SK-N-MC (cell line): ENCODE data around the gene MYO1A.

Experiments
- DNase-seq: peaks from one replicate; pipeline ENCODE4 v3.0.0-alpha.2; 2011; ENCODE audit warnings: low read depth, low spot score
- H3K27ac ChIP-seq: fragments of 200-600 bp; sonication (generic); 2 replicates; pipeline ENCODE4 v1.5.1; 2016; ENCODE audit warnings: mixed run types
- H3K36me3 ChIP-seq: fragments of 200-600 bp; sonication (generic); 2 replicates; pipeline ENCODE4 v1.6.1; 2017; ENCODE audit warnings: antibody characterized with exemption, low read length, mixed read lengths; ENCODE audit not compliant: insufficient read depth
- H3K4me3 ChIP-seq: fragments of 200-600 bp; sonication (generic); 2 replicates; pipeline ENCODE4 v1.5.1; 2016
- H3K9ac ChIP-seq: fragments of 200-600 bp; sonication (generic); 2 replicates; pipeline ENCODE4 v1.8.0; 2017; ENCODE audit warnings: mixed run types, mixed read lengths; ENCODE audit not compliant: insufficient read length
- H3K9me3 ChIP-seq: fragments of 200-600 bp; sonication (generic); 2 replicates; pipeline ENCODE4 v1.6.1; 2017; ENCODE audit warnings: low read depth, mild to moderate bottlenecking, antibody characterized with exemption, low read length, moderate library complexity, mixed read lengths
- EZH2 ChIP-seq: fragments of 200-600 bp; sonication (generic); IDR thresholded peaks from one replicate; pipeline ENCODE4 v1.6.1; 2017; ENCODE audit warnings: antibody characterized with exemption
- FOXP2 ChIP-seq: optimal IDR thresholded peaks from 2 replicates; pipeline ENCODE3; 2011; ENCODE audit warnings: mild to moderate bottlenecking, moderate library complexity; ENCODE audit not compliant: insufficient read depth; ENCODE audit errors: extremely low read length, control extremely low read depth
- POLR2AphosphoS5 ChIP-seq: IDR thresholded peaks from 2 replicates; pipeline ENCODE4 v1.6.1; 2012; ENCODE audit warnings: mild to moderate bottlenecking, low read depth, low read length, borderline replicate concordance

Gene MYO1A

DNA sequence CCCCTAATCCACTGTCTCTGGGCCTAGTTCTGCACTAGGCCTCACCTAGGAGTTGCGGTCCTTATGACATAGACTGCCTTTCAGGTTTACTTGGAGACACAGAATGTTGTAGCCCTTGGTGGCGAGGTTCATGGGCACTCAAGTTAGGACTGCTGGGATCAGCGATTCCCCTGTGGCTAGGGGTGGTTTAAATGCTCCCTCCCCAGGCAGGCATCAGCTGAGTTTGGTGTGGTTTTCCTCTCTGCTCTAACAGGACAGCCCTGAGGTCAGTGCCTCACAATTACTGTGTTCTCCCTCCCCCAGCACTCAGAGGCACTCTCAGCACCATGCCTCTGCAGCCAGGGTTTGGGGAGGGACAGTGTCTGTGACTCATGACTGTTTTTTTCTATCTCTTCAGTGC is 70.3 kb downstream of the MYO1A start:
- Histone ChIP-seq H3K9me3 (no peaks in the 10 kb centered on the region), H3K36me3 (no peaks in the 10 kb centered on the region), H3K27ac (no peak overlapping the region), H3K4me3 (no peak overlapping the region), H3K9ac (no peak overlapping the region)
- no peak for TF ChIP-seq FOXP2
- TF ChIP-seq EZH2: no peak
- TF ChIP-seq POLR2AphosphoS5: no peak
- DNase-seq: no peak
